ENCODE measurements around the gene OSTN.

OSTN gene

DNA sequence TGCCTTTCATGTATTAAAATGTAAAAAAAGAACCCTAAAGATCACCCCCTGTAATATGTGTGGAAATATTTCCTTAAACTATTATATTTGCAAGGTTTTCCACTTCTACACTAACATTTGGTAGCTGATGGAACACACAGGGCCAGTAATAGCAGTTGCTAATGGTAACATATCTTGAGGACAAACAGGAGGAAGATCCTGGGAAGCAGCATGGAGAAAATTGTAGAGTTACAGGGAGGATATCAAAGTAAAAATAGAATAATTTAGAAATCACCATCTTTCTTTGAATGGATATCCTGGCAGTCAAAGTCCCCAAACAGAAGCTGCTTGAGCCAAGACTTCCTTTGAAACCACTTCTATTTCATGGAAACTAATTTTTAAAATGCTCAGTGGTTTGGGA, 29.5 kb upstream of the OSTN start (continued):
- TF ChIP-seq ZBTB26 (tag by site-specific recombination; optimal IDR thresholded peaks at IDR 0.05) (no peak), ZNF138 (tag by site-specific recombination; IDR thresholded peaks at IDR 0.05; ENCODE audit: borderline replicate concordance) (no peak), SP7 (tag by site-specific recombination; IDR thresholded peaks at IDR 0.05) (no peak), ZNF132 (tag by site-specific recombination; IDR thresholded peaks at IDR 0.05; ENCODE audit: borderline replicate concordance) (no peak), ZNF266 (tag by site-specific recombination; IDR thresholded peaks at IDR 0.05; ENCODE audit: low read depth) (no peak)

DNA sequence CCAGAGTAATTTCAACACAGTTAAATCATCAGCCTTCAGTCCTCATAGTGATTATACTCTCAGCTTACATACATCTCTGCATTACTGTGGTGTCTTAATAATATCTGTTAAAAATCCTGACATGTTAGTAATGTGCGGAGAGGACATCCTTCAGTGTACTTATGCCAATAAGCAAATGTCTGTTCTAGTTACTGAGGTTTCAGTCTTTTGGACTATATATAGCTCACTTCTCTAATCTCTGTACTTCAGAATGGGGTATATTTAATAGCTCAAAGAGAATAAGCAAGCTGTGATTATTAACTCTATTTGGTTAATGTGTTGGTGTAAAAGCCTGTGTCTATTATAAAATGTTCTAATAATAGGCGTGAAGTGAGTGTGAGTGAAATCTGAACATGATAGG, 28.9 kb upstream of the OSTN start:
- no peak overlapping the region for H3K27ac ChIP-seq (ENCODE audit: extremely low read depth, low read depth, low read length)
- H3K4me3 ChIP-seq (ENCODE audit: low read depth, low read length): no peak overlapping the region
- H3K4me1 ChIP-seq (ENCODE audit: control insufficient read depth, insufficient read depth, low read length): no peaks in the 10 kb centered on the region
- no peaks in the 10 kb centered on the region for H3K36me3 ChIP-seq (ENCODE audit: control insufficient read depth in 2 of 2, insufficient read depth in 1 of 2, low read length in 2 of 2)
- no peaks in the 10 kb centered on the region for H3K9me3 ChIP-seq (ENCODE audit: control insufficient read depth, insufficient read depth, low read depth, low read length)
- ChIA-PET CTCF (no interaction called here), POLR2A (no interaction called here)
- TF ChIP-seq ZNF449 (tag by site-specific recombination; IDR thresholded peaks at IDR 0.05) (no peak), ZNF138 (tag by site-specific recombination; IDR thresholded peaks at IDR 0.05; ENCODE audit: borderline replicate concordance) (no peak)
- TF ChIP-seq, protein P1, sequence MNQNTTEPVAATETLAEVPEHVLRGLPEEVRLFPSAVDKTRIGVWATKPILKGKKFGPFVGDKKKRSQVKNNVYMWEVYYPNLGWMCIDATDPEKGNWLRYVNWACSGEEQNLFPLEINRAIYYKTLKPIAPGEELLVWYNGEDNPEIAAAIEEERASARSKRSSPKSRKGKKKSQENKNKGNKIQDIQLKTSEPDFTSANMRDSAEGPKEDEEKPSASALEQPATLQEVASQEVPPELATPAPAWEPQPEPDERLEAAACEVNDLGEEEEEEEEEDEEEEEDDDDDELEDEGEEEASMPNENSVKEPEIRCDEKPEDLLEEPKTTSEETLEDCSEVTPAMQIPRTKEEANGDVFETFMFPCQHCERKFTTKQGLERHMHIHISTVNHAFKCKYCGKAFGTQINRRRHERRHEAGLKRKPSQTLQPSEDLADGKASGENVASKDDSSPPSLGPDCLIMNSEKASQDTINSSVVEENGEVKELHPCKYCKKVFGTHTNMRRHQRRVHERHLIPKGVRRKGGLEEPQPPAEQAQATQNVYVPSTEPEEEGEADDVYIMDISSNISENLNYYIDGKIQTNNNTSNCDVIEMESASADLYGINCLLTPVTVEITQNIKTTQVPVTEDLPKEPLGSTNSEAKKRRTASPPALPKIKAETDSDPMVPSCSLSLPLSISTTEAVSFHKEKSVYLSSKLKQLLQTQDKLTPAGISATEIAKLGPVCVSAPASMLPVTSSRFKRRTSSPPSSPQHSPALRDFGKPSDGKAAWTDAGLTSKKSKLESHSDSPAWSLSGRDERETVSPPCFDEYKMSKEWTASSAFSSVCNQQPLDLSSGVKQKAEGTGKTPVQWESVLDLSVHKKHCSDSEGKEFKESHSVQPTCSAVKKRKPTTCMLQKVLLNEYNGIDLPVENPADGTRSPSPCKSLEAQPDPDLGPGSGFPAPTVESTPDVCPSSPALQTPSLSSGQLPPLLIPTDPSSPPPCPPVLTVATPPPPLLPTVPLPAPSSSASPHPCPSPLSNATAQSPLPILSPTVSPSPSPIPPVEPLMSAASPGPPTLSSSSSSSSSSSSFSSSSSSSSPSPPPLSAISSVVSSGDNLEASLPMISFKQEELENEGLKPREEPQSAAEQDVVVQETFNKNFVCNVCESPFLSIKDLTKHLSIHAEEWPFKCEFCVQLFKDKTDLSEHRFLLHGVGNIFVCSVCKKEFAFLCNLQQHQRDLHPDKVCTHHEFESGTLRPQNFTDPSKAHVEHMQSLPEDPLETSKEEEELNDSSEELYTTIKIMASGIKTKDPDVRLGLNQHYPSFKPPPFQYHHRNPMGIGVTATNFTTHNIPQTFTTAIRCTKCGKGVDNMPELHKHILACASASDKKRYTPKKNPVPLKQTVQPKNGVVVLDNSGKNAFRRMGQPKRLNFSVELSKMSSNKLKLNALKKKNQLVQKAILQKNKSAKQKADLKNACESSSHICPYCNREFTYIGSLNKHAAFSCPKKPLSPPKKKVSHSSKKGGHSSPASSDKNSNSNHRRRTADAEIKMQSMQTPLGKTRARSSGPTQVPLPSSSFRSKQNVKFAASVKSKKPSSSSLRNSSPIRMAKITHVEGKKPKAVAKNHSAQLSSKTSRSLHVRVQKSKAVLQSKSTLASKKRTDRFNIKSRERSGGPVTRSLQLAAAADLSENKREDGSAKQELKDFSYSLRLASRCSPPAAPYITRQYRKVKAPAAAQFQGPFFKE (tag by site-specific recombination; IDR thresholded peaks at IDR 0.05; ENCODE audit: borderline replicate concordance): no peak
- TF ChIP-seq, protein P2, sequence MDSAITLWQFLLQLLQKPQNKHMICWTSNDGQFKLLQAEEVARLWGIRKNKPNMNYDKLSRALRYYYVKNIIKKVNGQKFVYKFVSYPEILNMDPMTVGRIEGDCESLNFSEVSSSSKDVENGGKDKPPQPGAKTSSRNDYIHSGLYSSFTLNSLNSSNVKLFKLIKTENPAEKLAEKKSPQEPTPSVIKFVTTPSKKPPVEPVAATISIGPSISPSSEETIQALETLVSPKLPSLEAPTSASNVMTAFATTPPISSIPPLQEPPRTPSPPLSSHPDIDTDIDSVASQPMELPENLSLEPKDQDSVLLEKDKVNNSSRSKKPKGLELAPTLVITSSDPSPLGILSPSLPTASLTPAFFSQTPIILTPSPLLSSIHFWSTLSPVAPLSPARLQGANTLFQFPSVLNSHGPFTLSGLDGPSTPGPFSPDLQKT (IDR thresholded peaks at IDR 0.05; ENCODE audit: borderline replicate concordance, low read depth, low read length): no peak

- no peak overlapping the region for H3K27ac ChIP-seq (ENCODE audit: extremely low read depth, low read depth, low read length)
- H3K4me3 ChIP-seq (ENCODE audit: low read depth, low read length): no peak overlapping the region
- CTCF ChIA-PET: interaction anchor here (0.7 to 1.1 kb wide), 3 partner anchors 17 to 1866 kb away, joined by 3 to 4 read pairs (median 3); no protein-coding TSS in a partner anchor
- no peaks in the 10 kb centered on the region for H3K9me3 ChIP-seq (ENCODE audit: control insufficient read depth, insufficient read depth, low read depth, low read length)
- TF ChIP-seq ZXDB (tag by site-specific recombination; IDR thresholded peaks at IDR 0.05): no peak
- TF ChIP-seq, protein P3, sequence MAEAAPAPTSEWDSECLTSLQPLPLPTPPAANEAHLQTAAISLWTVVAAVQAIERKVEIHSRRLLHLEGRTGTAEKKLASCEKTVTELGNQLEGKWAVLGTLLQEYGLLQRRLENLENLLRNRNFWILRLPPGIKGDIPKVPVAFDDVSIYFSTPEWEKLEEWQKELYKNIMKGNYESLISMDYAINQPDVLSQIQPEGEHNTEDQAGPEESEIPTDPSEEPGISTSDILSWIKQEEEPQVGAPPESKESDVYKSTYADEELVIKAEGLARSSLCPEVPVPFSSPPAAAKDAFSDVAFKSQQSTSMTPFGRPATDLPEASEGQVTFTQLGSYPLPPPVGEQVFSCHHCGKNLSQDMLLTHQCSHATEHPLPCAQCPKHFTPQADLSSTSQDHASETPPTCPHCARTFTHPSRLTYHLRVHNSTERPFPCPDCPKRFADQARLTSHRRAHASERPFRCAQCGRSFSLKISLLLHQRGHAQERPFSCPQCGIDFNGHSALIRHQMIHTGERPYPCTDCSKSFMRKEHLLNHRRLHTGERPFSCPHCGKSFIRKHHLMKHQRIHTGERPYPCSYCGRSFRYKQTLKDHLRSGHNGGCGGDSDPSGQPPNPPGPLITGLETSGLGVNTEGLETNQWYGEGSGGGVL (tag by site-specific recombination; IDR thresholded peaks at IDR 0.05): no peak
- POLR2A ChIA-PET: no interaction called here
- no peaks in the 10 kb centered on the region for H3K4me1 ChIP-seq (ENCODE audit: control insufficient read depth, insufficient read depth, low read length)
- no peaks in the 10 kb centered on the region for H3K36me3 ChIP-seq (ENCODE audit: control insufficient read depth in 2 of 2, insufficient read depth in 1 of 2, low read length in 2 of 2)
These were observed 23.9 kb upstream of the OSTN start for GRCh38 chr3:191175102-191175501.
